Measurements from ENCODE around the gene SLC2A1.

DNA sequence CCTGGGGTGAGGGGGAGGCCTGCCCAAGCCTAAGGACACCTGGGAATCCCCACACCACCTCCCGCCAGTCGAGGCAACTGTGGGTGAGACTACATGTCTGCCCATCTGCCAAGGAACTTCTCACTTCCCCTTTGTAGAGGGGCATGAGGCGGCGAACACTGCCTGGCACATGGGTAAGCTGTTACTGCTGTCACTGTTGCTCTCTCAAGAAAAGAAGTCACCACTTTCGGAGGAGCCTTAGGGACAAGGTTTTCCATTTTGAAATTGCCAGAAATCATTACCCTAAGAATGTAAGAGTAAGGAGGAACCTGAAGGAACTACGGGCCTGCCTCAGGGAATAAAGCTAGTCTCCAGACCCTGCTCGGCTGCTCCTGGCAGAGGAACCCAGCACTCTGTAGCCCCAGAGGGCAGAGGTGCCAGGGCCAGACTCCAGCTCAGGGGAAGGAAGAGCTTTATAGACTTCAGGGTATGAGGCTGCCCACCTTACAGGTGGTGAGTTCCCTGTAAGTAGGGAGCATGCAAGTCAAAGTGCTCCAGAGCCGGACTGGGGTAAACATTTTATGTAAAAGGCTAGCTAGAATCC is 23.3 kb downstream of the SLC2A1 start:
- TF ChIP-seq, protein P1, sequence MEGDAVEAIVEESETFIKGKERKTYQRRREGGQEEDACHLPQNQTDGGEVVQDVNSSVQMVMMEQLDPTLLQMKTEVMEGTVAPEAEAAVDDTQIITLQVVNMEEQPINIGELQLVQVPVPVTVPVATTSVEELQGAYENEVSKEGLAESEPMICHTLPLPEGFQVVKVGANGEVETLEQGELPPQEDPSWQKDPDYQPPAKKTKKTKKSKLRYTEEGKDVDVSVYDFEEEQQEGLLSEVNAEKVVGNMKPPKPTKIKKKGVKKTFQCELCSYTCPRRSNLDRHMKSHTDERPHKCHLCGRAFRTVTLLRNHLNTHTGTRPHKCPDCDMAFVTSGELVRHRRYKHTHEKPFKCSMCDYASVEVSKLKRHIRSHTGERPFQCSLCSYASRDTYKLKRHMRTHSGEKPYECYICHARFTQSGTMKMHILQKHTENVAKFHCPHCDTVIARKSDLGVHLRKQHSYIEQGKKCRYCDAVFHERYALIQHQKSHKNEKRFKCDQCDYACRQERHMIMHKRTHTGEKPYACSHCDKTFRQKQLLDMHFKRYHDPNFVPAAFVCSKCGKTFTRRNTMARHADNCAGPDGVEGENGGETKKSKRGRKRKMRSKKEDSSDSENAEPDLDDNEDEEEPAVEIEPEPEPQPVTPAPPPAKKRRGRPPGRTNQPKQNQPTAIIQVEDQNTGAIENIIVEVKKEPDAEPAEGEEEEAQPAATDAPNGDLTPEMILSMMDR (IDR thresholded peaks at IDR 0.05; ENCODE audit: low read depth, low read length) = no peak
- no peak for TF ChIP-seq EZH2phosphoT487 (IDR thresholded peaks at IDR 0.05; ENCODE audit: low read depth)

Measured in OCI-LY3 (cell line).